Measurements from ENCODE around the gene SLC2A13. TPM values are rescaled to one million over a fixed set of nuclear protein-coding genes. Genes with fewer than 3 reads are reported as not detected.

SLC2A13 gene
- total and polyA plus RNA-seq, 2 donors from 2014 or later: 3.9 to 18.6 TPM

DNA sequence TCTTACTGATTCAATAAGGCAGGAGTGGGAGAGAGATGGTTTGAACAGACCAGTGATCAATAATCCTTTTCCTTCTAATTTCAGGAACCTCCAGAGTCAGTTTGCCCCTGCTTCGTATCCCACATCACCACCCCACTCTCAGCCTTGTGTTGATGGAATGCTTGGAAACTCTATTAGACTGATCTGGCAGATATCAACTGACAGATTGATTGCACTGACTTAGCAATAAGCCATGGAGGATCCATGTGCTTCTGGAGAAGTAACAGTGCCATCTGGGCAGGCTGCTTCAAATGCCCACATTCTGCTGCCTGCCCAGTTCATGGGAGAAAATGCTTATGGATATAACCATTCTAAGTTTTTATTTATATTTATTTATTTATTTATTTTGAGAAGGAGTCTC, 218.0 kb downstream of the SLC2A13 start:
- Histone ChIP-seq H3K9ac (ENCODE audit: low read length in 3 of 3) (no peak overlapping the region), H3K27ac (ENCODE audit: low read depth in 2 of 2, low read length in 2 of 2) (no peak overlapping the region), H3K4me1 (ENCODE audit: control insufficient read depth in 2 of 3, insufficient read depth in 2 of 3, low read depth in 1 of 3, low read length in 3 of 3) (peaks cover 0 to 5% (median 3%) of the 10 kb centered on the region in 3 donors), H3K27me3 (ENCODE audit: control insufficient read depth, insufficient read depth, low read length) (no peaks in the 10 kb centered on the region), H3K4me3 (ENCODE audit: low read length in 3 of 3) (no peak overlapping the region), H3K36me3 (ENCODE audit: control insufficient read depth in 2 of 3, insufficient read depth in 3 of 3, low read length in 3 of 3) (no peaks in the 10 kb centered on the region), H3K9me3 (ENCODE audit: control insufficient read depth in 2 of 3, insufficient read depth in 1 of 3, low read length in 3 of 3) (no peaks in the 10 kb centered on the region)
- no peak for DNase-seq
- intact Hi-C loops (cut with DNase I): no loop called here
- TF ChIP-seq, protein P1, sequence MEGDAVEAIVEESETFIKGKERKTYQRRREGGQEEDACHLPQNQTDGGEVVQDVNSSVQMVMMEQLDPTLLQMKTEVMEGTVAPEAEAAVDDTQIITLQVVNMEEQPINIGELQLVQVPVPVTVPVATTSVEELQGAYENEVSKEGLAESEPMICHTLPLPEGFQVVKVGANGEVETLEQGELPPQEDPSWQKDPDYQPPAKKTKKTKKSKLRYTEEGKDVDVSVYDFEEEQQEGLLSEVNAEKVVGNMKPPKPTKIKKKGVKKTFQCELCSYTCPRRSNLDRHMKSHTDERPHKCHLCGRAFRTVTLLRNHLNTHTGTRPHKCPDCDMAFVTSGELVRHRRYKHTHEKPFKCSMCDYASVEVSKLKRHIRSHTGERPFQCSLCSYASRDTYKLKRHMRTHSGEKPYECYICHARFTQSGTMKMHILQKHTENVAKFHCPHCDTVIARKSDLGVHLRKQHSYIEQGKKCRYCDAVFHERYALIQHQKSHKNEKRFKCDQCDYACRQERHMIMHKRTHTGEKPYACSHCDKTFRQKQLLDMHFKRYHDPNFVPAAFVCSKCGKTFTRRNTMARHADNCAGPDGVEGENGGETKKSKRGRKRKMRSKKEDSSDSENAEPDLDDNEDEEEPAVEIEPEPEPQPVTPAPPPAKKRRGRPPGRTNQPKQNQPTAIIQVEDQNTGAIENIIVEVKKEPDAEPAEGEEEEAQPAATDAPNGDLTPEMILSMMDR (IDR thresholded peaks at IDR 0.05; ENCODE audit: borderline replicate concordance, extremely low read depth, insufficient read depth): no peak
- FAIRE-seq: no peak

DNA sequence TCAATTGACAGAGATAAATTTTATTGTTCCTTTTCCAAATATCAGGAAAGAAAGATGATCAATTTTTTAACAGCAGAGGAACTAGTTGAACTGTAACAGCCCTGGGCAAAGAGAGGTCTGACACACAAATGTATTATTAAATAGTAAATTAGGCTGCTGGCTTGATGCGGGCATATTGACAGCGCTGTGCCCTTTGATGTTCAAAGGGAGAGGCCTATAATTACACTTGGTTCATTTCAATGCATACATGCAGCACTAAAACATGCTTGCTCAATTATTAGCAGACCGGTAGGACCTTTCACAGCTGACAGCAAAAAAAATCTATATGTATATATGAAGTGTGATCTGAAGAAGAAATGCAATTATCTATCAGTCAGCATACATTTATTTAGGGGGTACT, 219.8 kb downstream of the SLC2A13 start:
- no peaks in the 10 kb centered on the region for H3K9me3 ChIP-seq (ENCODE audit: control insufficient read depth in 2 of 3, insufficient read depth in 1 of 3, low read length in 3 of 3)
- no peaks in the 10 kb centered on the region for H3K4me1 ChIP-seq (ENCODE audit: control insufficient read depth in 2 of 3, insufficient read depth in 2 of 3, low read depth in 1 of 3, low read length in 3 of 3)
- H3K27ac ChIP-seq (ENCODE audit: low read depth in 2 of 2, low read length in 2 of 2): no peak overlapping the region
- intact Hi-C loops (cut with DNase I): no loop called here
- no peak overlapping the region for H3K4me3 ChIP-seq (ENCODE audit: low read length in 3 of 3)
- H3K36me3 ChIP-seq (ENCODE audit: control insufficient read depth in 2 of 3, insufficient read depth in 3 of 3, low read length in 3 of 3): no peaks in the 10 kb centered on the region
- TF ChIP-seq, protein P1 (IDR thresholded peaks at IDR 0.05; ENCODE audit: borderline replicate concordance, extremely low read depth, insufficient read depth): no peak
- no peaks in the 10 kb centered on the region for H3K27me3 ChIP-seq (ENCODE audit: control insufficient read depth, insufficient read depth, low read length)
- DNase-seq (no peak), FAIRE-seq (no peak)
- no peak overlapping the region for H3K9ac ChIP-seq (ENCODE audit: low read length in 3 of 3)

DNA sequence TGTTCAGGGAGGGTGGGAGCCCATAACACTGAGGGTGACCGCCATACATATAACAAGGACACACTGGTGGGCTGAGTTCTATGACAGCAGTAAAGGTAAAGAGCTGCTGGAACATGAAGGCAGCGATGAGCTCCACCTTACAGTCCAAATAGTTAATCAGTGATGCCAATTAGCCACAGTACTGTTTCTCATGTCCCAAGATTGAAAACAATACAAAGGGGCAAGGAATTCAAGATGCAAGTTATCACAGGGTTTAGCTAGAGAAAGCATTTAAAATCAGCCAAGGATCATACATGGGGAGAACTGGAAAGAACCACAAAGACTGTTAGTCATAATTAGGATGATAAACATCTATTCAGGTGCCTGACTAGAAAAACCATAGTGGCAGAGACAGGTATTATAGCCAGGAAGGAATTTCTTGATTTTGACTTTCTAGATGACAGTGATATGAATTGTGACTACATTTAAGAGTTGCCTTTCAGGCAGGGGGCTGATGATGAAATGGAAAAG, 221.2 kb downstream of the SLC2A13 start:
- DNase-seq (no peak), FAIRE-seq (no peak)
- H3K4me3 ChIP-seq (ENCODE audit: low read length in 3 of 3): no peak overlapping the region
- no peaks in the 10 kb centered on the region for H3K27me3 ChIP-seq (ENCODE audit: control insufficient read depth, insufficient read depth, low read length)
- H3K27ac ChIP-seq (ENCODE audit: low read depth in 2 of 2, low read length in 2 of 2): no peak overlapping the region
- no peak overlapping the region for H3K9ac ChIP-seq (ENCODE audit: low read length in 3 of 3)
- intact Hi-C loops (cut with DNase I): no loop called here
- H3K9me3 ChIP-seq (ENCODE audit: control insufficient read depth in 2 of 3, insufficient read depth in 1 of 3, low read length in 3 of 3): no peaks in the 10 kb centered on the region
- TF ChIP-seq, protein P1 (IDR thresholded peaks at IDR 0.05; ENCODE audit: borderline replicate concordance, extremely low read depth, insufficient read depth): no peak
- H3K36me3 ChIP-seq (ENCODE audit: control insufficient read depth in 2 of 3, insufficient read depth in 3 of 3, low read length in 3 of 3): no peaks in the 10 kb centered on the region
- no peaks in the 10 kb centered on the region for H3K4me1 ChIP-seq (ENCODE audit: control insufficient read depth in 2 of 3, insufficient read depth in 2 of 3, low read depth in 1 of 3, low read length in 3 of 3)

DNA sequence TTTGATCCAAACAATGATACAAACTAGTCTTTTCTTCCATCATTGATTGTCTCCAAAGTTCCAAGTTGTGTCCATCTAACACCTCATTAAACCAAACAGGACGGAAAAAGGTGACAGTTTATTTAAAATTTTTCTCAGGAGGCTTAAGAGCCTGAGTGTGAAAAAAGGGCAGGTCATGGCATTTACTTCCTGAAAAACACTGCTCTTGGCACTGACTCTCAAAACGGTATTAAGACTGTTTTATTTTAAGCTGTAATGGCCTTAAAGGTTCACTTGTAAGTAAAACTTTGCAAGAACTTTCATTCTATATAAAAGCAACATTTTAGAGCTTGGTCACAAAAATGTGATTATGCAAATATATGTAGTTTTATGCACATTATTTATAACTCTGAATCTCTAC, 222.5 kb downstream of the SLC2A13 start:
- no peak for DNase-seq
- Histone ChIP-seq H3K4me3 (ENCODE audit: low read length in 3 of 3) (no peak overlapping the region), H3K4me1 (ENCODE audit: control insufficient read depth in 2 of 3, insufficient read depth in 2 of 3, low read depth in 1 of 3, low read length in 3 of 3) (no peaks in the 10 kb centered on the region), H3K9me3 (ENCODE audit: control insufficient read depth in 2 of 3, insufficient read depth in 1 of 3, low read length in 3 of 3) (peaks cover 0 to 9% (median 3%) of the 10 kb centered on the region in 3 donors), H3K36me3 (ENCODE audit: control insufficient read depth in 2 of 3, insufficient read depth in 3 of 3, low read length in 3 of 3) (no peaks in the 10 kb centered on the region), H3K27me3 (ENCODE audit: control insufficient read depth, insufficient read depth, low read length) (no peaks in the 10 kb centered on the region), H3K9ac (ENCODE audit: low read length in 3 of 3) (no peak overlapping the region), H3K27ac (ENCODE audit: low read depth in 2 of 2, low read length in 2 of 2) (no peak overlapping the region)
- TF ChIP-seq, protein P1 (IDR thresholded peaks at IDR 0.05; ENCODE audit: borderline replicate concordance, extremely low read depth, insufficient read depth): no peak
- intact Hi-C loops (cut with DNase I): no loop called here
- FAIRE-seq: no peak
